ENCODE measurements around the gene IGFN1. TPM values are rescaled to one million over a fixed set of nuclear protein-coding genes. Genes with fewer than 3 reads are reported as not detected.

Gene IGFN1
- total and polyA plus RNA-seq, 10 of the 15 experiments (the other 5 are each of a cell fraction or from before 2014, with no cell fraction given) = not detected

DNA sequence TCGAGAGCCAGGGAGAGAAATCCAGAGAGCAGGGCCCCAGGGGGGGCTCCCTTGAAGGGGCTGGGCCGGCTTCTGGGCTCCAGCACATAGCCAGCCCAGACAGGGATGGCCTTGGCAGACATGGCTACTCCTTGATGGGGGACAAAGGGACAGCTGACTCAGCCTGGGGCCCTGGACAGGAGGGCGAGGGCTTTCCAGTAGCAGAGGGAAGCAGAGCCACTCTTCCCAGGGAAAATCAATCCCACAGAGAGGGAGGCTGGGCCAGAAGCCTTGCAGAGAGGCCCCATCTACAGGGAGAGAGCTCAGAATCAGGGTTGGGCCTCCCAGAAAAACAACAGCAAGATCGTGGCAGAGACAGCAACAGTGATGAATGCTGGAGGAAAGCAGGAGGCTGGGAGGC is 15.6 kb downstream of the IGFN1 start (continued):
- TF ChIP-seq SMC3 (IDR thresholded peaks at IDR 0.05; ENCODE audit: borderline replicate concordance, low read length) (no peak), ZNF622 (IDR thresholded peaks at IDR 0.05) (no peak)

GRCh38 chr1:201207046-201207445 is 16.4 kb downstream of the IGFN1 start:
- ChIA-PET POLR2A (no interaction called here), CTCF (no interaction called here), SMC1A (ENCODE audit: uncharacterized antibody, unreplicated experiment) (no interaction called here), RAD21 (ENCODE audit: unreplicated experiment) (no interaction called here)
- ATAC-seq = no peak
- Histone ChIP-seq H3K4me3 (no peak overlapping the region), H3K4me1 (ENCODE audit: control insufficient read depth, insufficient read depth, low read length) (no peaks in the 10 kb centered on the region), H2AFZ (ENCODE audit: control insufficient read depth, low read depth, low read length) (no peak overlapping the region), H3K4me2 (ENCODE audit: control insufficient read depth, insufficient read depth) (no peak overlapping the region), H4K20me1 (ENCODE audit: control insufficient read depth, insufficient read depth) (no peaks in the 10 kb centered on the region), H3K36me3 (ENCODE audit: control insufficient read depth in 2 of 2, insufficient read depth in 2 of 2, low read length in 1 of 2) (no peaks in the 10 kb centered on the region), H3K27me3 (replicated peaks in 1 of 2; ENCODE audit: control insufficient read depth in 2 of 2, insufficient read depth in 2 of 2, low read length in 1 of 2) (peaks cover 2 to 6% of the 10 kb centered on the region in 2 experiments; a peak in 3 of 4 replicates), H3K9me3 (replicated peaks; ENCODE audit: control insufficient read depth, insufficient read depth, low read length) (no peaks in the 10 kb centered on the region), H3K9ac (ENCODE audit: control insufficient read depth, insufficient read depth, low read length) (no peak overlapping the region), H3K27ac (ENCODE audit: control insufficient read depth, insufficient read depth) (no peak overlapping the region), H3K79me2 (ENCODE audit: control insufficient read depth, insufficient read depth, low read length) (no peaks in the 10 kb centered on the region)
- intact Hi-C loops (cut with micrococcal nuclease; ENCODE audit: unreplicated experiment) = no loop called here
- no peak for DNase-seq (ENCODE audit: low read depth, low spot score)
- WGBS (ENCODE audit: insufficient coverage, insufficient replicate concordance, low lambda C conversion rate, missing lambda C conversion rate) = 30% methylated on average over 3 of the region's 3 CpGs
- no TSS peak for BruUV-seq (replicated peaks)
- FAIRE-seq = no peak
- in situ Hi-C loops (cut with MboI) = no loop called here
- TF ChIP-seq EZH2 (IDR thresholded peaks at IDR 0.05; ENCODE audit: borderline replicate concordance, control insufficient read depth, low read depth, low read length) (no peak), FOS (IDR thresholded peaks at IDR 0.05; ENCODE audit: borderline replicate concordance, extremely low read depth, insufficient read length) (no peak), NR2C1 (IDR thresholded peaks at IDR 0.05) (no peak), HDAC2 (IDR thresholded peaks at IDR 0.05) (no peak), MYC (IDR thresholded peaks at IDR 0.05; ENCODE audit: insufficient read depth, insufficient read length, insufficient replicate concordance, low read length, severe bottlenecking) (no peak), GATAD2B (conservative IDR thresholded peaks at IDR 0.05; ENCODE audit: low read depth) (no peak), RUNX3 (IDR thresholded peaks at IDR 0.05; ENCODE audit: low read length) (no peak), RELA (IDR thresholded peaks at IDR 0.05; ENCODE audit: borderline replicate concordance, partially characterized antibody) (no peak), NFYB (IDR thresholded peaks at IDR 0.05; ENCODE audit: insufficient read depth, low read depth, low read length) (no peak), CREB1 (IDR thresholded peaks at IDR 0.05; ENCODE audit: low read depth) (no peak), SPI1 (IDR thresholded peaks at IDR 0.05; ENCODE audit: borderline replicate concordance, insufficient read depth, low read depth, low read length) (no peak), GABPA (IDR thresholded peaks at IDR 0.05; ENCODE audit: low read depth) (no peak), POU2F2 (IDR thresholded peaks at IDR 0.05; ENCODE audit: borderline replicate concordance, low read depth, low read length) (no peak), MYB (IDR thresholded peaks at IDR 0.05; ENCODE audit: borderline replicate concordance, low read depth, low read length) (no peak), IRF5 (IDR thresholded peaks at IDR 0.05; ENCODE audit: borderline replicate concordance) (no peak), BCL3 (IDR thresholded peaks at IDR 0.05; ENCODE audit: borderline replicate concordance, insufficient read depth, low read depth, low read length, poor library complexity, severe bottlenecking) (no peak)
- TF ChIP-seq, protein P1, sequence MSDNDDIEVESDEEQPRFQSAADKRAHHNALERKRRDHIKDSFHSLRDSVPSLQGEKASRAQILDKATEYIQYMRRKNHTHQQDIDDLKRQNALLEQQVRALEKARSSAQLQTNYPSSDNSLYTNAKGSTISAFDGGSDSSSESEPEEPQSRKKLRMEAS (IDR thresholded peaks at IDR 0.05; ENCODE audit: low read depth, low read length) = no peak

Measured in GM12878 (cell line).